CD8-positive, alpha-beta memory T cell (primary cell): ENCODE data around the gene CRLF3. TPM values are rescaled to one million over a fixed set of nuclear protein-coding genes. Genes with fewer than 3 reads are reported as not detected.
"Not testable (repeated sequence)": the region's sequence is repeated elsewhere in the genome, so short reads cannot be mapped to it uniquely, and the experiment has no call there.

ENCODE experiments used
- CTCF ChIA-PET: fragments of 350-600 bp; sonication (Branson Sonifier 250); formaldehyde crosslinking; loops from one replicate; lab custom pipeline; 2021; ENCODE audit warnings: antibody characterized with exemption; lab: Charles Lee
- POLR2A ChIA-PET: fragments of 350-600 bp; sonication (Branson Sonifier 250); formaldehyde crosslinking; loops from one replicate; lab custom pipeline; 2021; ENCODE audit warnings: antibody characterized with exemption; lab: Charles Lee
- DNase-seq, 5 donors: peaks; one replicate each; pipeline versions ENCODE4 v3.0.0 to v3.0.0-alpha.2; 2020 to 2022; ENCODE audit warnings: mixed read lengths in 1 of 5
- H3K27ac ChIP-seq: one replicate; pipeline ENCODE4 v1.7.0; 2013; ENCODE audit warnings: low read depth, mild to moderate bottlenecking, low read length, moderate library complexity
- H3K27me3 ChIP-seq: 2 replicates; pipeline ENCODE4 v1.7.0; 2013; ENCODE audit warnings: low read length, mild to moderate bottlenecking; ENCODE audit not compliant: insufficient read depth, poor library complexity, severe bottlenecking
- H3K36me3 ChIP-seq: 2 replicates; pipeline ENCODE4 v1.7.0; 2013; ENCODE audit warnings: mild to moderate bottlenecking, low read length, moderate library complexity; ENCODE audit not compliant: insufficient read depth
- H3K4me1 ChIP-seq: 2 replicates; pipeline ENCODE4 v1.7.0; 2013; ENCODE audit warnings: mild to moderate bottlenecking, low read length, moderate library complexity; ENCODE audit not compliant: insufficient read depth
- H3K4me3 ChIP-seq: 2 replicates; pipeline ENCODE4 v1.7.0; 2013; ENCODE audit warnings: mild to moderate bottlenecking, low read length
- H3K9me3 ChIP-seq: 2 replicates; pipeline ENCODE4 v1.7.0; 2013; ENCODE audit warnings: mild to moderate bottlenecking, low read length
- H3K27ac Mint-ChIP-seq, 8 donors: one replicate each; pipeline ENCODE4 v1.8.0; 2020 to 2021; ENCODE audit warnings: mixed read lengths in 8 of 8, mild to moderate bottlenecking in 6 of 8, inconsistent platforms in 3 of 8, moderate library complexity in 3 of 8
- H3K27me3 Mint-ChIP-seq, 2 donors: one replicate each; pipeline ENCODE4 v1.8.0; 2020 to 2021; ENCODE audit warnings: mixed read lengths in 2 of 2, mild to moderate bottlenecking in 1 of 2, moderate library complexity in 1 of 2
- H3K36me3 Mint-ChIP-seq, 3 donors: one replicate each; pipeline ENCODE4 v1.8.0; 2020 to 2021; ENCODE audit warnings: mixed read lengths in 3 of 3, inconsistent platforms in 1 of 3, mild to moderate bottlenecking in 1 of 3
- H3K4me1 Mint-ChIP-seq, 3 donors: one replicate each; pipeline ENCODE4 v1.8.0; 2020 to 2021; ENCODE audit warnings: mixed read lengths in 3 of 3, inconsistent platforms in 1 of 3, mild to moderate bottlenecking in 1 of 3
- H3K4me3 Mint-ChIP-seq, 7 donors: one replicate each; pipeline ENCODE4 v1.8.0; 2020 to 2021; ENCODE audit warnings: mixed read lengths in 7 of 7, mild to moderate bottlenecking in 6 of 7, moderate library complexity in 4 of 7, inconsistent platforms in 2 of 7
- H3K9me3 Mint-ChIP-seq, 5 donors: one replicate each; pipeline ENCODE4 v1.8.0; 2020 to 2022; ENCODE audit warnings: mixed read lengths in 5 of 5, mild to moderate bottlenecking in 3 of 5, moderate library complexity in 2 of 5, inconsistent platforms in 1 of 5
- polyA plus RNA-seq: library from polyadenylated mRNA; unstranded; fragments of 300-500 nt; fragmentation: Illumina TruSeq; gene quantifications from one replicate; pipeline ENCODE4 v1.2.3, GENCODE V29; 2021
- total RNA-seq, 2 experiments: library from RNA; stranded (reverse); gene quantifications; one replicate each; pipeline ENCODE4 v1.2.3, GENCODE V29; 2021

The CRLF3 gene
- total and polyA plus RNA-seq, 3 experiments from 2014 or later: 42.7 to 108 (median 43.0) TPM

- H3K27me3 Mint-ChIP-seq, H3K9me3 ChIP-seq, H3K4me1 ChIP-seq, POLR2A ChIA-PET, H3K4me3 Mint-ChIP-seq, H3K4me3 ChIP-seq, H3K4me1 Mint-ChIP-seq, H3K9me3 Mint-ChIP-seq, H3K27ac Mint-ChIP-seq, DNase-seq, CTCF ChIA-PET, H3K27me3 ChIP-seq, H3K36me3 ChIP-seq, H3K27ac ChIP-seq: not testable (repeated sequence)
- H3K36me3 Mint-ChIP-seq: peaks cover 0 to 45% (median 7%) of the 10 kb centered on the region in 3 donors
Measured at GRCh38 chr17:30767641-30768404, 56.7 kb downstream of the CRLF3 start.

GRCh38 chr17:30761060-30761459 is 63.4 kb downstream of the CRLF3 start:
- POLR2A ChIA-PET: no interaction called here
- Mint-ChIP-seq H3K36me3 (peaks cover 0 to 53% (median 2%) of the 10 kb centered on the region in 3 donors), H3K4me3 (no peak overlapping the region)

GRCh38 chr17:30753291-30753690 is 71.2 kb downstream of the CRLF3 start:
- H3K4me1 ChIP-seq, H3K36me3 ChIP-seq, H3K27me3 Mint-ChIP-seq, H3K9me3 Mint-ChIP-seq, H3K4me3 Mint-ChIP-seq, DNase-seq, POLR2A ChIA-PET, H3K4me1 Mint-ChIP-seq, H3K4me3 ChIP-seq, CTCF ChIA-PET, H3K27me3 ChIP-seq, H3K27ac ChIP-seq, H3K9me3 ChIP-seq: not testable (repeated sequence)
- peak overlapping the region in 1 of 8 donors; percentile 85 for H3K27ac Mint-ChIP-seq
- H3K36me3 Mint-ChIP-seq: peaks cover 0 to 52% (median 6%) of the 10 kb centered on the region in 3 donors

More at GRCh38 chr17:30761060-30761459, 63.4 kb downstream of the CRLF3 start:
- H3K4me1 Mint-ChIP-seq: peaks cover 0 to 11% (median 3%) of the 10 kb centered on the region in 3 donors
- Histone ChIP-seq H3K4me1 (no peaks in the 10 kb centered on the region), H3K27ac (no peak overlapping the region), H3K27me3 (no peaks in the 10 kb centered on the region), H3K36me3 (no peaks in the 10 kb centered on the region), H3K4me3 (no peak overlapping the region), H3K9me3 (no peaks in the 10 kb centered on the region)
- H3K27ac Mint-ChIP-seq: peak overlapping the region in 3 of 8 donors; percentile 14 to 86 (median 64)
- no peak for DNase-seq
- no peaks in the 10 kb centered on the region for H3K9me3 Mint-ChIP-seq
- CTCF ChIA-PET: no interaction called here
- no peaks in the 10 kb centered on the region for H3K27me3 Mint-ChIP-seq

- H3K36me3 ChIP-seq, H3K4me3 Mint-ChIP-seq, H3K9me3 Mint-ChIP-seq, H3K4me1 ChIP-seq, H3K27ac Mint-ChIP-seq, H3K27me3 Mint-ChIP-seq, POLR2A ChIA-PET, CTCF ChIA-PET, H3K27ac ChIP-seq, H3K27me3 ChIP-seq, DNase-seq, H3K9me3 ChIP-seq, H3K4me3 ChIP-seq, H3K4me1 Mint-ChIP-seq: not testable (repeated sequence)
- peaks cover 0 to 48% (median 9%) of the 10 kb centered on the region in 3 donors for H3K36me3 Mint-ChIP-seq
Measured at GRCh38 chr17:30750982-30751381, 73.5 kb downstream of the CRLF3 start.

- H3K36me3 ChIP-seq, H3K9me3 ChIP-seq, H3K4me1 ChIP-seq, H3K27ac Mint-ChIP-seq, H3K4me3 Mint-ChIP-seq, DNase-seq, CTCF ChIA-PET, POLR2A ChIA-PET, H3K27me3 Mint-ChIP-seq, H3K4me3 ChIP-seq, H3K27ac ChIP-seq, H3K9me3 Mint-ChIP-seq, H3K27me3 ChIP-seq: not testable (repeated sequence)
- peaks cover 0 to 49% (median 6%) of the 10 kb centered on the region in 3 donors for H3K36me3 Mint-ChIP-seq
- peaks cover 2 to 11% (median 9%) of the 10 kb centered on the region in 3 donors for H3K4me1 Mint-ChIP-seq
Measured at GRCh38 chr17:30747621-30748020, 76.9 kb downstream of the CRLF3 start.

GRCh38 chr17:30742669-30743068 is 81.8 kb downstream of the CRLF3 start:
- POLR2A ChIA-PET, H3K9me3 Mint-ChIP-seq, H3K36me3 ChIP-seq, H3K27me3 ChIP-seq, H3K4me3 ChIP-seq, H3K27me3 Mint-ChIP-seq, CTCF ChIA-PET, H3K9me3 ChIP-seq, H3K4me1 ChIP-seq, H3K27ac ChIP-seq, H3K27ac Mint-ChIP-seq, H3K4me3 Mint-ChIP-seq, DNase-seq: not testable (repeated sequence)
- peaks cover 9 to 32% (median 31%) of the 10 kb centered on the region in 3 donors for H3K4me1 Mint-ChIP-seq
- peaks cover 0 to 51% (median 10%) of the 10 kb centered on the region in 3 donors for H3K36me3 Mint-ChIP-seq

- H3K4me3 ChIP-seq, POLR2A ChIA-PET, H3K36me3 ChIP-seq, H3K27ac ChIP-seq, H3K27ac Mint-ChIP-seq, H3K4me1 ChIP-seq, H3K4me3 Mint-ChIP-seq, H3K9me3 Mint-ChIP-seq, H3K27me3 ChIP-seq, DNase-seq, H3K27me3 Mint-ChIP-seq, CTCF ChIA-PET, H3K9me3 ChIP-seq: not testable (repeated sequence)
- Mint-ChIP-seq H3K36me3 (peaks cover 3 to 43% (median 7%) of the 10 kb centered on the region in 3 donors), H3K4me1 (peaks cover 25 to 65% (median 58%) of the 10 kb centered on the region in 3 donors)
Measured at GRCh38 chr17:30736371-30736770, 88.1 kb downstream of the CRLF3 start.

GRCh38 chr17:30735644-30736043 is 88.8 kb downstream of the CRLF3 start:
- CTCF ChIA-PET, H3K36me3 ChIP-seq, POLR2A ChIA-PET: not testable (repeated sequence)

More at GRCh38 chr17:30735644-30736043, 88.8 kb downstream of the CRLF3 start:
- H3K9me3 Mint-ChIP-seq, H3K27ac ChIP-seq, H3K9me3 ChIP-seq, H3K27me3 ChIP-seq, H3K27me3 Mint-ChIP-seq, H3K4me3 ChIP-seq, H3K4me1 ChIP-seq, DNase-seq: not testable (repeated sequence)
- H3K4me1 Mint-ChIP-seq: peaks cover 25 to 58% (median 53%) of the 10 kb centered on the region in 3 donors
- H3K27ac Mint-ChIP-seq: peak overlapping the region in 3 of 8 donors; percentile 7 to 14 (median 12)
- H3K36me3 Mint-ChIP-seq: peaks cover 3 to 37% (median 7%) of the 10 kb centered on the region in 3 donors
- H3K4me3 Mint-ChIP-seq: peak overlapping the region in 1 of 7 donors; percentile 28
